ENCODE data around the gene FXYD1.

Gene FXYD1

GRCh38 chr19:35108730-35109129 lies 29.9 kb upstream of the FXYD1 start:
- DNase-seq: no peak

- DNase-seq: no peak
Observed at GRCh38 chr19:35109395-35110112, 29.1 kb upstream of the FXYD1 start.

DNA sequence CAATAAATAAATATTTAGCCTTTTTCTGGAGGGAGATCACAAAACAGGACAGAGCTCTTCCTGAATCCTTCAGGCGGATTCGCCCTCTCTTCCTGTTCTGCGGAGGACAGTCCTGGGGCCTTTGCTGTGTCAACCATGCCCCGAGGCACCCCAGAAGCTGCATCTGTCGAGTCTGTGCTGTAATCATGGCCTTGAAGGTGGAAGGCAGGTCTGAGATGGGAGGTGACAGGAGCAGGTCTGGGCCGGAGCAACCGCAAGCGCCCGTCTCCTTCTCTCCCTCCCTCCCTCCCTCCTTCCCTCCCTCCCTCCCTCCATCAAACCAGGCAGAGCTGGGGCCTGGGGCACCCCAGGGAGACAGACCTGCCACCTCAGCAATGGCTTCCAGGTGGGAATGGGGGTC lies 27.6 kb upstream of the FXYD1 start:
- DNase-seq: no peak

DNA sequence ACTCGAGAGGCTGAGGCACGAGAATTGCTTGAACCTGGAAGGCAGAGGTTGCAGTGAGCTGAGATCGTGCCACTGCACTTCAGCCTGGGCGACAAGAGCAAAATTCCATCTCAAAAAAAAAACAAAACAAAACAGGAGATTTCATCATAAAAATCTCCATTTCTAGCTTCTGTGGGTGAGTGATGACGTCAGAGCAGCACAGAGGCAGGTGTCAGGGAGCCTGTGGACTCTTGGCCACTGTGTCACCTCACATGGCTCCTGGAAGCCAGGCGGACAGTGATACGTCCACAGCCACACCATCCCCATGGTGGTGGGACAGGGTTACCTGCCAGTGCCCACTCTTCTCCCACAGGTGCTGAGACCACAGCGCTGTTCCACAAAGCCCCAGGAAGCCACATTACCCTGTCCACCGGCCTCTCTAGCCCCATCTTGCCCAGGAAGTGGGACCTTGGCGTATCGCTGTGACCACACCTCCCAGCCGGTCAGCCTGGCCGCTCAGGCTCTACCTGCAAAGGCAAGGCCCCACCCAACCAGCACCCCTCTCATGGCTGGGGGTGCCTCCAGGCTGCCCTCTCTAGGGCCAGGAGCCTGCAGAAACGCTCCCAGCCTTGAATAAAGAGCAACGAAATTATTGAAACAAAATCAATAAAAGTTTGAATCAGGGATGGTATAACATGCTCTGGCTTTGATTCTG lies 25.5 kb upstream of the FXYD1 start:
- no peak for DNase-seq

DNA sequence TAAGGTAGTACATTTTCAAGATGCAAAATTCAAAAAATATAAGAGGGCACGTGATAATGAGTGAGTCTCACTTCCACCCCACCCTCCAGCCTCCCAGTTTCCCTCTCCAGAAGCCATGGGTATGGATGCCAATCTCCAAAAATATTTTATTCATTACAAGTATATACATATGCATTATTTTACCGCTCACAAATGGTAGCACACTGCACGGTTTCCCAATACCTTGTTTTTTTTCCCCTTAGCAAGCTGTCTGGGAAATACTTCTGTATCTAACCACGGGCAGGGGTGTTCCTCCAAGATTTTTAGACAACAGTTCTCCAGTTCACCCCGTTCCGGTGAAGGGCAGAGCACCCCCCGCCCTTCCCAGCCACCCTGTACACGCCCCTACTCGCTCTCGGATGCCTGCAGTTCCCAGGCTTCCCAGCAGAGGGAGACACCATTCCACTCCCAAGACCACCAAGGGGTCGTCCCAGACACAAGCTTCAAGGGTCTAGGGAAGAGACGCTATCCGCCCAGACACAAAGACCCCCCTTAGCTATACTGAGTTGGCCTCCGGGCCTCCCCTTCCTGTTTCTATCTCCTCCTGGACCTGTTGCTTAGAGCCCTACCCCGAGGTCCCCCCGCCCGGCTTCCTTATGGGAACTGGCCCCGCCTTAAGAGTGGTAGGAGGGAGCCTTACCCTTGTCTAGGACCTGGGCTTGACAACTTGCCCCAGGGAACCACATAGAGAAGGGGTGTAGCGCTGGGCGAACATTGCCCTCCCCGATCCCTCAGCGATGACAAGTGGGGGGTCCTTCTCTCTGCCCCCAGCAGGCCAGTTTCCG lies 24.1 kb upstream of the FXYD1 start:
- DNase-seq: peak; percentile 33 to 74

GRCh38 chr19:35115177-35115951 lies 23.3 kb upstream of the FXYD1 start, which contains the start of gene FXYD3:
TSS of gene FXYD3 (plus strand) at chr19:35115823. CDS start at chr19:35119377, 3,554 bp downstream.
- DNase-seq: no peak

DNA sequence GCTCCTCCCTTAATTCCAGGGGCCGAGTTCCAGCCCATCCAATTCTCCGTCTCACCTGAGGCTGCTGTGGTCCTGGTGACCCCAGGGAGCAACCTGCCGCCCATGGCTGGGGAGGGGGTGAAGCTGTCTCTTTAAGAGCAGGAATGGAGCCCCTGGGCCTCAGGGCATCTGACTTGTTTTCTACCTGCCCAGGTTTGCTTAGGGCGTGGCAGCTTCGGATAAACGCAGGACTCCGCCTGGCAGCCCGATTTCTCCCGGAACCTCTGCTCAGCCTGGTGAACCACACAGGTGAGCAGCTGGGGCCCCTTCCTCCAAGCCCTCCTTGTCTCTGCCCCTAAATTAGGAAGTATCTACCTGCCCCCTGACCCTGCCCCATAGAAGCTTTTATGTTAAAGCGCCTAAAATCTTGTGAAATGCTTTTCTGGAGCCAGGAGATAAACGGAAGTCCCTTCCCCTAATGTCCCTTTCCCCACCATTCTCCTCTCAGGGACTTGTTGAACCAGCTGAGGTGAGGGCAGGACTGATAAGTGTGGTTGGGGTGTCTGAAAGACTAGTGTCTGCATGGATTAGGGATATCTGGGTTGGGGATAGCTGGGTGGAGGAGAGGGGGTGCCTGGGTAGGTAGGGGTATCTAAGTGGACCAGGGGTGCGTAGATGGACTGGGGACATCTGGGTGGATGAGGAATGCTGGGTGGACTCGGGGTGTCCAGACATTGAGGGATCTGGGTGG lies 22.4 kb upstream of the FXYD1 start:
- no peak for DNase-seq

DNA sequence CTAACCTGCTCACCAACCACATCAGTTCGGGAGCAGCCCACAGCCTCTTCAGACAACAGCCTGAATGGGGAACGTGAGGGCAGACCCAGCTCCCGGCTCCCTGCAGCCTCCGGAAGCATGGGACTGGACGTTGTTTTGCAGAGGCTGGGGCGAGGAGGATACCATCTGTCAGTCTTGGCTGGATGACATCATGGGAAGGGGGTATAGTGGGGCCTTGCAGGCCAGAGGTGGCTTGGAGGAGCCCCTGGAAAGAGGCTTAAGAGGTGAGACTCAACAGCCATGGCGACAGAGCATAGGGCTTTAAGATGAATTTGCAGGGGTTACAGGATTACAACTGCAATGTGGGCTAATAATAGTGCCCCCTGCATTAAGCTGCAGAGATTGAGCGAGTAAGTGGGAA lies 21.5 kb upstream of the FXYD1 start:
- DNase-seq: no peak

DNA sequence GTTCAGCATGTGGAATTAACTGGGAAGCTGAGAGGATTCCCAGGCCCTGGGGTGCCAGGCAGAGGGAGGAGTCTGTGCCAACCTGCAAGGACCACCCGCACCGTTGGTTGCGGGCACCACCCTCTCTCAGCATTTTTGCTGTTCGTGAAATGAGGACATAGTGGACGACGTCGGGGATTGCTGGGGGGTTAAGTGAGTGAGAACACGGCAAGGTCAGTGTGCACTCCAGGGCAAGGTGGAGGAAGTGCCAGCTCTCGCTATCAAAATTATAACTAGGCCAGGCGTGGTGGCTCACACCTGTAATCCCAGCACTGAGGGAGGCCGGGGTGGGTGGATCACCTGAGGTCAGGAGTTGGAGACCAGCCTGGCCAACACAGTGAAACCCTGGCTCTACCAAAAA lies 20.8 kb upstream of the FXYD1 start:
- DNase-seq: no peak

- no peak for DNase-seq
Observed at GRCh38 chr19:35118268-35119020, 20.2 kb upstream of the FXYD1 start.

DNA sequence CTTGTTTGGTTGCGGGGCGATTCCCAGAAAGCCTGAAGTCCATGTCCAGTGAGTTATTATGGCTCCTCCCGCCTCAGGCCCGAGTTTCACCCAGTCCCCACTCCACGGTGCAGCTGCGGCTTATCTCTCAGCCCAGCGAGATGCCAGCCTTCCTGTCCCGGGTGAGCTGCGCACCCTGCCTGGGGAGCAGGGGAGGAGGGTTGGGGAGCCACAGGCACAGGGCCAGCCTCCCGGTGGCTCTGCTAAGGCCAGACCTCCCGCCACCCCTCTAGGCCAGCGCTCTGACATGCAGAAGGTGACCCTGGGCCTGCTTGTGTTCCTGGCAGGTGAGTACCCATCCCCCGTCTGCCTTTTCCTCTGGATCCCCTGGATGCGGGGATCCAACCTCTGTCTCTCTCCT lies 19.5 kb upstream of the FXYD1 start:
- DNase-seq: no peak

GRCh38 chr19:35119578-35120155 lies 19.0 kb upstream of the FXYD1 start:
- no peak for DNase-seq

DNA sequence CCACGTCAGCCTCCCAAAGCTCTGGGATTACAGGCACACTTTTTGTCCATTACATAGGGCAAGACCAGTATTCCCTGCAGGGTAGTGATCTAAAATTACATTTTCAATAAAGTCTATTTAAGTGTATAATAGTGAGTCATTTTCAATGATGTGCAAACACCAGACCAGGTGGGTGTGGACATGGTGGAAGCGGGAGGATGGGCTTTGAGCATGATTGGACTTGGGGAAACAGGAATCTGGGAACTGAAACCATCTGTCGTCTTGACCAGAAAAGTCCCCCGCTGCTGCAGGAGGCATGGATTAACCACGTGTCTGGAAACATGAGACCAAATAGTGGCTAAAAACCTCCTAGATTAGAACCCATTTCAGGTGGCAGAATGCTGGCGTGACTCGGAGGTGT lies 18.1 kb upstream of the FXYD1 start:
- no peak for DNase-seq

GRCh38 chr19:35120898-35121297 lies 17.7 kb upstream of the FXYD1 start:
- no peak for DNase-seq

DNA sequence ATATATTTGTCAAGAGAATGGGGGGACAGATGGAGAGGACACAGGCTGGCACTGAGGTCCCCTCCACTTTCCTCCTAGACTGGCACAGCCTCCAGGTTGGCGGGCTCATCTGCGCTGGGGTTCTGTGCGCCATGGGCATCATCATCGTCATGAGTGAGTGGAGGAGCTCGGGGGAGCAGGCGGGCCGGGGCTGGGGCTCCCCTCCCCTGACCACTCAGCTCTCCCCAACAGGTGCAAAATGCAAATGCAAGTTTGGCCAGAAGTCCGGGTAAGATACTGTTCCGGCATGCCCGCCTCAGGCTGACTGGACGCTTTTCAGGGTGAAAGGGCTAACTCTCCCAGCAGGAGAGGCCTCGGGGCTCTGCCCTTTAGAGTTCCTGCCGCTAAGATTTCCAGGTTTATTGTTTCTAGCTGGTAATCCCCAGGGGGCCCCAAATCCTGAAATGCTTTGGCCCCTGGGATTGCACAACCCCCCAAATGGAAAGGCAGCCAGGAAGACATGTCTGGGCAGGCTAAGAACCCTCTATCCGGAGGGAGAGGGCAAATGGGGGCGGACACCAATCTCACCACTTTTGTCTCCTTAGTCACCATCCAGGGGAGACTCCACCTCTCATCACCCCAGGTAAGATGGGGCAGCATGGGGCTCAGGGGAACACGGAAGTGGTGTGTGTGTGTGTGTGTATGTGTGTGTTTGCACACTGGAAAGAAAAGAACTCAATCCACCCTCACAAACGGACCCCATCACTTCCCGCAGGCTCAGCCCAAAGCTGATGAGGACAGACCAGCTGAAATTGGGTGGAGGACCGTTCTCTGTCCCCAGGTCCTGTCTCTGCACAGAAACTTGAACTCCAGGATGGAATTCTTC lies 15.7 kb upstream of the FXYD1 start:
- DNase-seq: no peak

- DNase-seq: no peak
Observed at GRCh38 chr19:35123573-35123972, 15.1 kb upstream of the FXYD1 start.

- peak; percentile 67 to 69 for DNase-seq
Observed at GRCh38 chr19:35124098-35125060, 14.2 kb upstream of the FXYD1 start.

- DNase-seq: no peak
Observed at GRCh38 chr19:35125270-35125717, 13.3 kb upstream of the FXYD1 start.

Measured in bone marrow (tissue), 2 donors.